ENCODE measurements around the gene IER5L.
"Not testable (repeated sequence)": the region's sequence is repeated elsewhere in the genome, so short reads cannot be mapped to it uniquely, and the experiment has no call there.

IER5L gene

GRCh38 chr9:129191234-129191633 is 13.2 kb upstream of the IER5L start:
- no peak overlapping the region for H3K27ac ChIP-seq (ENCODE audit: low read depth, low read length)
- H3K27me3 ChIP-seq (ENCODE audit: control insufficient read depth in 1 of 2, insufficient read depth in 2 of 2, low read length in 2 of 2) = no peaks in the 10 kb centered on the region
- no peaks in the 10 kb centered on the region for H3K36me3 ChIP-seq (ENCODE audit: insufficient read depth, low read length)
- no peaks in the 10 kb centered on the region for H3K9me3 ChIP-seq (ENCODE audit: low read length)
- no peak overlapping the region for H3K9ac ChIP-seq (ENCODE audit: low read length)
- no peaks in the 10 kb centered on the region for H3K4me1 ChIP-seq (ENCODE audit: insufficient read depth, low read length)
- no peak overlapping the region for H3K4me3 ChIP-seq (ENCODE audit: low read depth in 1 of 2, low read length in 2 of 2)

- H3K9ac ChIP-seq (ENCODE audit: low read length); H3K27ac ChIP-seq (ENCODE audit: low read depth, low read length); H3K4me3 ChIP-seq (ENCODE audit: low read depth in 1 of 2, low read length in 2 of 2); H3K27me3 ChIP-seq (ENCODE audit: control insufficient read depth in 1 of 2, insufficient read depth in 2 of 2, low read length in 2 of 2); H3K36me3 ChIP-seq (ENCODE audit: insufficient read depth, low read length); H3K9me3 ChIP-seq (ENCODE audit: low read length); H3K4me1 ChIP-seq (ENCODE audit: insufficient read depth, low read length): not testable (repeated sequence)
Measured at GRCh38 chr9:129189971-129190370, 11.9 kb upstream of the IER5L start.

GRCh38 chr9:129187042-129187441 is 9.0 kb upstream of the IER5L start:
- H3K27ac ChIP-seq (ENCODE audit: low read depth, low read length) = no peak overlapping the region
- no peaks in the 10 kb centered on the region for H3K27me3 ChIP-seq (ENCODE audit: control insufficient read depth in 1 of 2, insufficient read depth in 2 of 2, low read length in 2 of 2)
- H3K4me3 ChIP-seq (ENCODE audit: low read depth in 1 of 2, low read length in 2 of 2) = no peak overlapping the region
- H3K9ac ChIP-seq (ENCODE audit: low read length) = no peak overlapping the region
- no peaks in the 10 kb centered on the region for H3K36me3 ChIP-seq (ENCODE audit: insufficient read depth, low read length)
- no peaks in the 10 kb centered on the region for H3K4me1 ChIP-seq (ENCODE audit: insufficient read depth, low read length)
- no peaks in the 10 kb centered on the region for H3K9me3 ChIP-seq (ENCODE audit: low read length)

- no peak overlapping the region for H3K4me3 ChIP-seq (ENCODE audit: low read depth in 1 of 2, low read length in 2 of 2)
- no peaks in the 10 kb centered on the region for H3K27me3 ChIP-seq (ENCODE audit: control insufficient read depth in 1 of 2, insufficient read depth in 2 of 2, low read length in 2 of 2)
- H3K27ac ChIP-seq (ENCODE audit: low read depth, low read length) = no peak overlapping the region
Measured at GRCh38 chr9:129185991-129186390, 7.9 kb upstream of the IER5L start.

GRCh38 chr9:129185402-129185801 is 7.3 kb upstream of the IER5L start:
- no peak overlapping the region for H3K4me3 ChIP-seq (ENCODE audit: low read depth in 1 of 2, low read length in 2 of 2)
- no peak overlapping the region for H3K9ac ChIP-seq (ENCODE audit: low read length)
- H3K9me3 ChIP-seq (ENCODE audit: low read length) = no peaks in the 10 kb centered on the region
- H3K27ac ChIP-seq (ENCODE audit: low read depth, low read length) = no peak overlapping the region
- H3K27me3 ChIP-seq (ENCODE audit: control insufficient read depth in 1 of 2, insufficient read depth in 2 of 2, low read length in 2 of 2) = no peaks in the 10 kb centered on the region
- H3K4me1 ChIP-seq (ENCODE audit: insufficient read depth, low read length) = no peaks in the 10 kb centered on the region
- H3K36me3 ChIP-seq (ENCODE audit: insufficient read depth, low read length) = no peaks in the 10 kb centered on the region

More at GRCh38 chr9:129185991-129186390, 7.9 kb upstream of the IER5L start:
- Histone ChIP-seq H3K9me3 (ENCODE audit: low read length) (no peaks in the 10 kb centered on the region), H3K36me3 (ENCODE audit: insufficient read depth, low read length) (no peaks in the 10 kb centered on the region), H3K4me1 (ENCODE audit: insufficient read depth, low read length) (no peaks in the 10 kb centered on the region), H3K9ac (ENCODE audit: low read length) (no peak overlapping the region)

GRCh38 chr9:129184596-129185122 is 6.6 kb upstream of the IER5L start:
- H3K27me3 ChIP-seq (ENCODE audit: control insufficient read depth in 1 of 2, insufficient read depth in 2 of 2, low read length in 2 of 2) = no peaks in the 10 kb centered on the region
- H3K9me3 ChIP-seq (ENCODE audit: low read length) = no peaks in the 10 kb centered on the region
- H3K9ac ChIP-seq (ENCODE audit: low read length) = no peak overlapping the region
- no peaks in the 10 kb centered on the region for H3K36me3 ChIP-seq (ENCODE audit: insufficient read depth, low read length)
- H3K27ac ChIP-seq (ENCODE audit: low read depth, low read length) = no peak overlapping the region
- H3K4me3 ChIP-seq (ENCODE audit: low read depth in 1 of 2, low read length in 2 of 2) = no peak overlapping the region
- H3K4me1 ChIP-seq (ENCODE audit: insufficient read depth, low read length) = no peaks in the 10 kb centered on the region

GRCh38 chr9:129184219-129184524 is 6.1 kb upstream of the IER5L start:
- no peaks in the 10 kb centered on the region for H3K27me3 ChIP-seq (ENCODE audit: control insufficient read depth in 1 of 2, insufficient read depth in 2 of 2, low read length in 2 of 2)
- no peaks in the 10 kb centered on the region for H3K9me3 ChIP-seq (ENCODE audit: low read length)
- no peaks in the 10 kb centered on the region for H3K4me1 ChIP-seq (ENCODE audit: insufficient read depth, low read length)
- no peak overlapping the region for H3K9ac ChIP-seq (ENCODE audit: low read length)
- H3K36me3 ChIP-seq (ENCODE audit: insufficient read depth, low read length) = no peaks in the 10 kb centered on the region
- no peak overlapping the region for H3K27ac ChIP-seq (ENCODE audit: low read depth, low read length)
- no peak overlapping the region for H3K4me3 ChIP-seq (ENCODE audit: low read depth in 1 of 2, low read length in 2 of 2)

GRCh38 chr9:129183495-129184218 is 5.6 kb upstream of the IER5L start:
- H3K4me3 ChIP-seq (ENCODE audit: low read depth in 1 of 2, low read length in 2 of 2) = no peak overlapping the region
- H3K9ac ChIP-seq (ENCODE audit: low read length) = no peak overlapping the region
- no peaks in the 10 kb centered on the region for H3K9me3 ChIP-seq (ENCODE audit: low read length)
- no peaks in the 10 kb centered on the region for H3K27me3 ChIP-seq (ENCODE audit: control insufficient read depth in 1 of 2, insufficient read depth in 2 of 2, low read length in 2 of 2)
- no peaks in the 10 kb centered on the region for H3K4me1 ChIP-seq (ENCODE audit: insufficient read depth, low read length)
- no peak overlapping the region for H3K27ac ChIP-seq (ENCODE audit: low read depth, low read length)
- no peaks in the 10 kb centered on the region for H3K36me3 ChIP-seq (ENCODE audit: insufficient read depth, low read length)

- Histone ChIP-seq H3K9ac (ENCODE audit: low read length) (no peak overlapping the region), H3K4me3 (ENCODE audit: low read depth in 1 of 2, low read length in 2 of 2) (no peak overlapping the region), H3K27me3 (ENCODE audit: control insufficient read depth in 1 of 2, insufficient read depth in 2 of 2, low read length in 2 of 2) (no peaks in the 10 kb centered on the region), H3K36me3 (ENCODE audit: insufficient read depth, low read length) (no peaks in the 10 kb centered on the region), H3K9me3 (ENCODE audit: low read length) (no peaks in the 10 kb centered on the region), H3K4me1 (ENCODE audit: insufficient read depth, low read length) (no peaks in the 10 kb centered on the region), H3K27ac (ENCODE audit: low read depth, low read length) (no peak overlapping the region)
Measured at GRCh38 chr9:129182625-129183494, 4.8 kb upstream of the IER5L start.

- no peak overlapping the region for H3K27ac ChIP-seq (ENCODE audit: low read depth, low read length)
- no peak overlapping the region for H3K9ac ChIP-seq (ENCODE audit: low read length)
- no peak overlapping the region for H3K4me3 ChIP-seq (ENCODE audit: low read depth in 1 of 2, low read length in 2 of 2)
- H3K27me3 ChIP-seq (ENCODE audit: control insufficient read depth in 1 of 2, insufficient read depth in 2 of 2, low read length in 2 of 2) = no peaks in the 10 kb centered on the region
- H3K4me1 ChIP-seq (ENCODE audit: insufficient read depth, low read length) = no peaks in the 10 kb centered on the region
- no peaks in the 10 kb centered on the region for H3K36me3 ChIP-seq (ENCODE audit: insufficient read depth, low read length)
- no peaks in the 10 kb centered on the region for H3K9me3 ChIP-seq (ENCODE audit: low read length)
Measured at GRCh38 chr9:129182122-129182521, 4.1 kb upstream of the IER5L start.

GRCh38 chr9:129181246-129181645 is 3.2 kb upstream of the IER5L start:
- H3K9me3 ChIP-seq (ENCODE audit: low read length) = no peaks in the 10 kb centered on the region
- H3K9ac ChIP-seq (ENCODE audit: low read length) = no peak overlapping the region
- H3K4me3 ChIP-seq (ENCODE audit: low read depth in 1 of 2, low read length in 2 of 2) = no peak overlapping the region
- no peaks in the 10 kb centered on the region for H3K4me1 ChIP-seq (ENCODE audit: insufficient read depth, low read length)
- no peaks in the 10 kb centered on the region for H3K36me3 ChIP-seq (ENCODE audit: insufficient read depth, low read length)
- H3K27ac ChIP-seq (ENCODE audit: low read depth, low read length) = no peak overlapping the region
- no peaks in the 10 kb centered on the region for H3K27me3 ChIP-seq (ENCODE audit: control insufficient read depth in 1 of 2, insufficient read depth in 2 of 2, low read length in 2 of 2)

All from muscle layer of colon (tissue), 2 donors.